Measurements from ENCODE around the gene CR2.
"Not testable (repeated sequence)": the region's sequence is repeated elsewhere in the genome, so short reads cannot be mapped to it uniquely, and the experiment has no call there.

The CR2 gene

GRCh38 chr1:207503950-207504349 is 49.8 kb downstream of the CR2 start:
- no peak for DNase-seq

GRCh38 chr1:207504438-207504837 is 50.3 kb downstream of the CR2 start:
- no peak for DNase-seq

- DNase-seq: no peak
Measured at GRCh38 chr1:207510444-207510843, 56.3 kb downstream of the CR2 start.

GRCh38 chr1:207514890-207515289 is 60.8 kb downstream of the CR2 start:
- DNase-seq: no peak

- DNase-seq: no peak
Measured at GRCh38 chr1:207516729-207517128, 62.6 kb downstream of the CR2 start.

GRCh38 chr1:207518608-207519236 is 64.6 kb downstream of the CR2 start:
- DNase-seq: no peak

GRCh38 chr1:207519505-207520399 is 65.6 kb downstream of the CR2 start:
- no peak for DNase-seq

- DNase-seq: not testable (repeated sequence)
Measured at GRCh38 chr1:207520400-207521345, 66.5 kb downstream of the CR2 start.

GRCh38 chr1:207525239-207525638 is 71.1 kb downstream of the CR2 start:
- DNase-seq: peak in 10 of 56 donors; percentile 1 to 38 (median 8)

- DNase-seq: not testable (repeated sequence)
Measured at GRCh38 chr1:207528401-207528800, 74.3 kb downstream of the CR2 start.

- DNase-seq: not testable (repeated sequence)
Measured at GRCh38 chr1:207536263-207536662, 82.1 kb downstream of the CR2 start.

Data from nucleus accumbens (tissue), 56 donors.